Tibial artery (tissue), 4 donors: ENCODE data around the gene NTN1.

Experiments used
- DNase-seq, 2 donors: peaks; one replicate each; pipeline ENCODE4 v3.0.0-alpha.2; 2019
- H3K27ac ChIP-seq, 2 donors: fragments of 200-600 bp; sonication (generic) in 1 of 2; 1 replicate in 1 of 2; 2 replicates in 1 of 2; pipeline ENCODE4 v1.5.1; 2018 to 2019; ENCODE audit warnings: mild to moderate bottlenecking in 1 of 2
- H3K27me3 ChIP-seq, 2 donors: fragments of 200-600 bp; sonication (generic) in 1 of 2; one replicate each; pipeline versions ENCODE4 v1.5.1 to v1.6.0; 2016 to 2019
- H3K36me3 ChIP-seq, 3 donors: fragments of 200-600 bp; sonication (generic) in 2 of 3; one replicate each; pipeline ENCODE4 v1.5.1; 2016 to 2019; ENCODE audit warnings: mild to moderate bottlenecking in 2 of 3
- H3K4me1 ChIP-seq, 4 donors: fragments of 200-600 bp; sonication (generic) in 2 of 4; 1 replicate in 3 of 4; 2 replicates in 1 of 4; pipeline ENCODE4 v1.5.1; 2016 to 2019
- H3K4me3 ChIP-seq, 2 donors: fragments of 200-600 bp; sonication (generic) in 1 of 2; 1 replicate in 1 of 2; 2 replicates in 1 of 2; pipeline ENCODE4 v1.5.1; 2018 to 2019; ENCODE audit warnings: mild to moderate bottlenecking in 2 of 2
- H3K9me3 ChIP-seq, 3 donors: fragments of 200-600 bp; sonication (generic) in 1 of 3; one replicate each; pipeline ENCODE4 v1.5.1; 2016 to 2019
- intact Hi-C: fragments of 100-400 bp; cut with DNase I; formaldehyde crosslinking; loops from one replicate; pipeline ENCODE4 v1.15.0; 2023; ENCODE audit warnings: low total_unique reads
- TF ChIP-seq, protein P1 (sequence below), 2 experiments: fragments of 200-600 bp in 1 of 2; fragments of 450-650 bp in 1 of 2; IDR thresholded peaks; one replicate each; pipeline ENCODE4 v1.5.1; 2017 to 2019; ENCODE audit warnings: antibody characterized with exemption in 2 of 2, mild to moderate bottlenecking in 1 of 2, moderate library complexity in 1 of 2

NTN1 gene

DNA sequence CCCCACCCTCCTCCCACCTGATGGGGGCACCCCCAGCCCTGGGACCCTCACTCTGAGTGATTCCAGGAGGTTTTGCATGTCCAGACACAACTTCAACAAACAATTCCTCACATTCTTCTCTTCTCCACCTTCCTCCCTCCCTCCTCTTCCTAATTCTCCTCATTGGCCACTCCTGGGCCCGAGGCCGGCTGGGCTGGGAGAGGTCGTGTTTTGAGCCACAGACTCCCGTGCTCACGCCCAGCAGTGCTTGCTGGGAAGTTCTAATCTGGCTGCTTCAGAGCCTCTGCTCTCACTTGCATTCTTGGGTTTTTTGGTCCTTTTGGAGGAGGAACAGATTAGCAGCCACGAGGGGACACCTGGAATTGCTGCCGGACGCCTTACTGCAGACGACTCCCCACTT is 157.0 kb downstream of the NTN1 start:
- Histone ChIP-seq H3K27ac (peak overlapping the region; percentile 33 to 67), H3K9me3 (no peaks in the 10 kb centered on the region), H3K27me3 (no peaks in the 10 kb centered on the region), H3K4me3 (no peak overlapping the region), H3K36me3 (peaks cover 0 to 10% (median 10%) of the 10 kb centered on the region in 3 donors), H3K4me1 (peaks cover 0 to 49% (median 15%) of the 10 kb centered on the region in 4 donors)
- TF ChIP-seq, protein P1, sequence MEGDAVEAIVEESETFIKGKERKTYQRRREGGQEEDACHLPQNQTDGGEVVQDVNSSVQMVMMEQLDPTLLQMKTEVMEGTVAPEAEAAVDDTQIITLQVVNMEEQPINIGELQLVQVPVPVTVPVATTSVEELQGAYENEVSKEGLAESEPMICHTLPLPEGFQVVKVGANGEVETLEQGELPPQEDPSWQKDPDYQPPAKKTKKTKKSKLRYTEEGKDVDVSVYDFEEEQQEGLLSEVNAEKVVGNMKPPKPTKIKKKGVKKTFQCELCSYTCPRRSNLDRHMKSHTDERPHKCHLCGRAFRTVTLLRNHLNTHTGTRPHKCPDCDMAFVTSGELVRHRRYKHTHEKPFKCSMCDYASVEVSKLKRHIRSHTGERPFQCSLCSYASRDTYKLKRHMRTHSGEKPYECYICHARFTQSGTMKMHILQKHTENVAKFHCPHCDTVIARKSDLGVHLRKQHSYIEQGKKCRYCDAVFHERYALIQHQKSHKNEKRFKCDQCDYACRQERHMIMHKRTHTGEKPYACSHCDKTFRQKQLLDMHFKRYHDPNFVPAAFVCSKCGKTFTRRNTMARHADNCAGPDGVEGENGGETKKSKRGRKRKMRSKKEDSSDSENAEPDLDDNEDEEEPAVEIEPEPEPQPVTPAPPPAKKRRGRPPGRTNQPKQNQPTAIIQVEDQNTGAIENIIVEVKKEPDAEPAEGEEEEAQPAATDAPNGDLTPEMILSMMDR (IDR thresholded peaks at IDR 0.05) = no peak
- intact Hi-C loops = loop anchor here (10.0 kb wide), 1 partner anchor 174 kb away; no protein-coding TSS in a partner anchor
- DNase-seq = no peak

GRCh38 chr17:9179602-9180001 is 158.3 kb downstream of the NTN1 start:
- TF ChIP-seq, protein P1 (IDR thresholded peaks at IDR 0.05) = no peak
- Histone ChIP-seq H3K27ac (no peak overlapping the region), H3K4me1 (peaks cover 0 to 37% (median 15%) of the 10 kb centered on the region in 4 donors), H3K27me3 (no peaks in the 10 kb centered on the region), H3K4me3 (no peak overlapping the region), H3K9me3 (no peaks in the 10 kb centered on the region), H3K36me3 (peaks cover 0 to 15% (median 10%) of the 10 kb centered on the region in 3 donors)
- intact Hi-C loops = loop anchor here (10.0 kb wide), 1 partner anchor 175 kb away; no protein-coding TSS in a partner anchor
- no peak for DNase-seq

DNA sequence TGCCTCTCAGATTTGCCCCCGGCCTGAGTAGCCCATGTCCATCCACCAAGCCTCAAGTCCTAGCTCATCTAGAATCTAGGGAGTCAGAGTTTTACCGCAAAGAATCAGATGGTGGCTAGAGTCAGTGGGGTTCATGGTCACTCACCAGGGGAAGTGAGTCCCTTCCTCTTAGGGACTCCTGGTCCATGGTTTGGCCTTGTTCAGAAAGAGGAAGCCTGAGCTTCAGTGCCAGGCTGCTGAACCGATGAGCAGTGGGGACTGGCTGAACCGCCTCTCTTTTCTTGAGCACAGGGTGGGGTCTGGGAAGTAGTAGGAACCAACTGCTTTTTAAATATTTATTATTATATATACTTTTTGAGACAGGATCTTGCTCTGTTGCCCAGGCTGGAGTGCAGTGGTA is 160.3 kb downstream of the NTN1 start:
- TF ChIP-seq, protein P1 (IDR thresholded peaks at IDR 0.05) = no peak
- Histone ChIP-seq H3K4me1 (peaks cover 0 to 28% (median 15%) of the 10 kb centered on the region in 4 donors), H3K27me3 (no peaks in the 10 kb centered on the region), H3K9me3 (no peaks in the 10 kb centered on the region), H3K27ac (no peak overlapping the region), H3K36me3 (peaks cover 5 to 15% (median 10%) of the 10 kb centered on the region in 3 donors), H3K4me3 (no peak overlapping the region)
- DNase-seq = no peak
- intact Hi-C loops = no loop called here

DNA sequence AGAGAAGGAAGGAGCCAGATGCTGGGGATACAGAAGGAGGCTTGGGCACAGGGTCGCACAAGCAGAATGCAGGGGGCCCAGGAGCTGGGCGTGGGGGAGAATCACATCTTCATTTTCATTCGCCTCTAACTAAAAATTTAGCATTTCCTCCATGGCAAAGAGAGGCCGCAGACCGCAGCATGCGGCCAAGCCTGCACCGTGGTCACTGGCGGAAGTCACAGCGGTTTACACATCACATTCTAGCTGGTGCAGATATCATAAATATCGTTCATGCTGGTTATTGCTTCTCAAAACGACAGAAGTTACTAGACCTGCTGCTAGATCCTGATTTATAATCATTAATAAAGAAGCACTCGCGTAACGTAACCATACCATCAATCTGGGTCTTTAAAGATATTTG is 162.0 kb downstream of the NTN1 start:
- H3K27ac ChIP-seq = no peak overlapping the region
- H3K4me3 ChIP-seq = no peak overlapping the region
- TF ChIP-seq, protein P1 (IDR thresholded peaks at IDR 0.05) = no peak
- H3K9me3 ChIP-seq = no peaks in the 10 kb centered on the region
- no peak for DNase-seq
- intact Hi-C loops = no loop called here
- peaks cover 5 to 15% (median 10%) of the 10 kb centered on the region in 3 donors for H3K36me3 ChIP-seq
- peaks cover 0 to 12% (median 8%) of the 10 kb centered on the region in 4 donors for H3K4me1 ChIP-seq
- H3K27me3 ChIP-seq = no peaks in the 10 kb centered on the region

- peaks cover 5 to 15% (median 10%) of the 10 kb centered on the region in 3 donors for H3K36me3 ChIP-seq
- H3K27me3 ChIP-seq = no peaks in the 10 kb centered on the region
- H3K4me1 ChIP-seq = no peaks in the 10 kb centered on the region
- intact Hi-C loops = no loop called here
- no peak overlapping the region for H3K4me3 ChIP-seq
- no peak for DNase-seq
- no peaks in the 10 kb centered on the region for H3K9me3 ChIP-seq
- TF ChIP-seq, protein P1 (IDR thresholded peaks at IDR 0.05) = no peak
- H3K27ac ChIP-seq = no peak overlapping the region
Observed at GRCh38 chr17:9185142-9185541, 163.8 kb downstream of the NTN1 start.
